Left ventricle myocardium superior (tissue), 1 donor: ENCODE measurements around the gene FAF2. TPM values are rescaled to one million over a fixed set of nuclear protein-coding genes. Genes with fewer than 3 reads are reported as not detected.

Source experiments
- ATAC-seq: fragments of 200-7000 bp; cut with Tn5 transposase; one replicate; pipeline ENCODE4 v1.9.1; 2020; ENCODE audit warnings: mild to moderate bottlenecking, moderate library complexity
- DNase-seq: peaks from one replicate; pipeline ENCODE4 v3.0.0-alpha.2; 2020
- intact Hi-C: fragments of 100-400 bp; cut with micrococcal nuclease; formaldehyde crosslinking; loops from one replicate; pipeline ENCODE4 v1.11.0; 2022
- total RNA-seq: library from RNA; stranded (reverse); fragmentation: NEBNext Ultra II Directional; extraction: Animal tissue kit (Norgen Biotek cat#: 25700); gene quantifications from one replicate; pipeline ENCODE4 v1.2.1, GENCODE V29; 2021
- donor health status: DM: no; HTN: yes; CAD: no; lungs with severe emphysema.

FAF2 gene
- total RNA-seq, 1 donor from 2014 or later: 16.2 TPM

GRCh38 chr5:176536902-176537553 is 88.8 kb downstream of the FAF2 start, which contains the start of gene RNF44:
Gene RNF44, minus strand, starts transcription at chr5:176537402. Its CDS starts 4,930 bp downstream, at chr5:176532472.
- DNase-seq (peak; percentile 99), ATAC-seq (peak; percentile 86)
- intact Hi-C loops: no loop called here

GRCh38 chr5:176537554-176538229 is 89.5 kb downstream of the FAF2 start:
- DNase-seq: peak; percentile 98
- intact Hi-C loops: no loop called here
- peak; percentile 85 for ATAC-seq

DNA sequence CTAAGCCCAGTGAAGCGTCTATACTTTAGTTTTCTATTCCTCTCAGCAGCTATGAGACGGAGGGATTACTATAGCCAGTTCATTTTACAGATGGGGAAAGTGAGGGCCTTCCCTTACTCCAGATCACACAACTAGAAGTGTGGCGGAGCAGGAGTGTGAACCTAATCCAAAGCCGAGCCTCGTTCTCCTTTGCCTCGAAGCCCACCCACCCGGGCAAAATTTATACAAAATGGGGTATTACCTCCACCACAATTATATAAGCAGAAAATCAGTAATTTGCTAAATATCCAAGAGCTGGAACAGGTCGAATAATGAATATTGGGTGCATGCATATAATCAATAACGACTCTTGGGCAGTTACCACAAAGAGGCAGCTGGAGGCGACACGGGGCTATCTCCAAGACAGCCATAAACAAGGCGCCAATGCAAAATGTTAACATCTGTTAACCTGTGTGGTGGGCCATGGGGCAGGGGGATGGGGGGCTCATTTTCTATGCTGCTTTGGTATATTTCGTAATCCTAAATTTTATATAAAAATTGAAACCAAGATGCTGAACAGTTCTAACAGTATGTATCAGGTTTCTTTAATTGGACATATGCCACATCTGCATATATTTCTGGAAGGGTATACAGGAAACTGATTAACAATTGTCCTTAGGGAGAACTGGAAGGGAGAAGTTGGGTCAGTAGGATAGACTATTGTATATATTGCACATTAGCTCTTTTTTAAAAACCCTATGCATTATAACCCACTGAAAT is 90.2 kb downstream of the FAF2 start:
- DNase-seq: no peak
- intact Hi-C loops: no loop called here
- ATAC-seq: no peak

DNA sequence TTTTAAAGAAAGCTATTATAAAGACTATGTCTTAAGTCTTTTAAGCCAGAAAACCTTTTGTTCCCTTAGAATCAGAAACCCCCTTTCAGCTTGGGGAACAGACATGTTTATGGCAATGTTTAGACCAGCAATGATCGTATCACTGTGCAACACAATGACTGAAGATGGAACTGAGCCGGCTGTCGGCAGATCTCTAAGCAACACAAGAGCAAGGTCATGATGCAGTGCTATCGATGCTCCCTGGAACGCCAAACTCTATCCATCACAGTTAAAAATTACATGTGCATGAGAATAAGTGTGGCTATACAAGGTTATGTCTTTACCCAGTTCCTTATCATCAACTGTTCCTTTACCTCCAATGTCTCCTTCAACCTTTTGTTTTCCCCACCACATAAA is 90.8 kb downstream of the FAF2 start:
- intact Hi-C loops: no loop called here
- ATAC-seq (no peak), DNase-seq (no peak)

- intact Hi-C loops: no loop called here
- ATAC-seq (no peak), DNase-seq (no peak)
Observed at GRCh38 chr5:176540476-176540899, 92.3 kb downstream of the FAF2 start.

- DNase-seq: no peak
- intact Hi-C loops: no loop called here
- no peak for ATAC-seq
Observed at GRCh38 chr5:176540956-176541337, 92.8 kb downstream of the FAF2 start.

- peak; percentile 73 for DNase-seq
- no peak for ATAC-seq
- intact Hi-C loops: no loop called here
Observed at GRCh38 chr5:176541338-176542134, 93.4 kb downstream of the FAF2 start.

DNA sequence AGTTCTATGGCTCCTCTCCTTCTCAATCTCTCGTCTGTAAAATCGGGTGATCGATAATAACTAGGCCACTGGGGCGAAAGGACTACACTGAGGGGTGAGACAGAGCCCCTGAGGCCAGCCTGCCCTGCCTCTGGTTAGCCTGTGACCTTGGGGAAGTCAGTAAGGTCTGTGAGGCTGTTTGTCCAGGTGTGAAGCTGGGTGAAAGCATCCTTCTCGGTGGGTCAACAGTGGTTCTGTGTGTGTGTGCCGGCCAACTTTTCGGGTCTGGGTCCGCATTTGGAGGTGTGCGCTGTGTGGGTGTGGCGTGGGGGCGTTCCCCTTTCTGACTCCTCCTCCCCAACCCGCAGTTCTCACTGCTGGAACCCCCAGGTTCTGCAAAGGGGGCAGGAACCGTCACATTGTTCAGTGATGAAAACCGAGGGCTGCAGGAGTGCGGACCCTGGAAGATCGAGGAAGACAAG is 94.0 kb downstream of the FAF2 start:
- intact Hi-C loops: no loop called here
- ATAC-seq: no peak
- DNase-seq: peak; percentile 52

- peak; percentile 55 for DNase-seq
- intact Hi-C loops: no loop called here
- peak; percentile 49 for ATAC-seq
Observed at GRCh38 chr5:176542596-176543427, 94.6 kb downstream of the FAF2 start.

- peak; percentile 90 for DNase-seq
- peak; percentile 91 for ATAC-seq
- intact Hi-C loops: no loop called here
Observed at GRCh38 chr5:176543428-176544182, 95.4 kb downstream of the FAF2 start.

DNA sequence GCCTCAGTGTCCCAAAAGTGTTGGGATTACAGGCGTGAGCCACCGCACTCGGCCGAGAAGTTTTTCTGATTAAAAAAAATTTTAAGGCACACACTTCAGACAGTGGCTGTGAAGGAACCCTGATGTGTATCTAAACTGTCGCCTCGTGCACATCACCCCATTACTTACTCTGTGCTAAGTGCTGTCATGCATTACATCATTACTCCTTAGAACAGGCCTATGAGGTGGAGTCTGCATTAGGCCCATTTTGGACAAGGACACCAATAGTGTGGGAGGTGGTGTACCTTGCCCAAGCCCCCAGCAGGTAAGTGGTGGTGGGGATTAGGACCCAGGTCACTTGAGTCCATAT is 97.2 kb downstream of the FAF2 start:
- no peak for ATAC-seq
- intact Hi-C loops: no loop called here

GRCh38 chr5:176545737-176546509 is 97.7 kb downstream of the FAF2 start:
- intact Hi-C loops: no loop called here
- ATAC-seq: no peak
- no peak for DNase-seq

More for the DNA sequence above, 97.2 kb downstream of the FAF2 start:
- DNase-seq: no peak

DNA sequence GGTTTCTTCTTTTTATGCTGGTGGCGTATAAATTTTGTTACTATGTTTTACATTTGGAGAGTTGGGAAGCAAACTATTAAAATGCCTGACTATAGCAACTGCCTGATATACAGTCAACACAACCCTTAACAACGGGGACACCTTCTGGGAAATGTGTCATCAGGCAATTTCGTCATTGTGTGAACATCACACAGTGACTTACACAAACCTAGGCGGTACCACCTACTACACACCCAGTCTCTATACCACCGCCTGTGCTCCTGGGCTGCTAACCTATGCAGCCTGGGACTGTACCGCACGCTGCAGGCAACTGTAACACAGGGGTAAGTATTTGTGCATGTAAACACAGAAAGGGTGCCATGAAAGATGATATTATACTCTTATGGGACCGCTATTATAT is 99.6 kb downstream of the FAF2 start:
- ATAC-seq (no peak), DNase-seq (no peak)
- intact Hi-C loops: no loop called here

DNA sequence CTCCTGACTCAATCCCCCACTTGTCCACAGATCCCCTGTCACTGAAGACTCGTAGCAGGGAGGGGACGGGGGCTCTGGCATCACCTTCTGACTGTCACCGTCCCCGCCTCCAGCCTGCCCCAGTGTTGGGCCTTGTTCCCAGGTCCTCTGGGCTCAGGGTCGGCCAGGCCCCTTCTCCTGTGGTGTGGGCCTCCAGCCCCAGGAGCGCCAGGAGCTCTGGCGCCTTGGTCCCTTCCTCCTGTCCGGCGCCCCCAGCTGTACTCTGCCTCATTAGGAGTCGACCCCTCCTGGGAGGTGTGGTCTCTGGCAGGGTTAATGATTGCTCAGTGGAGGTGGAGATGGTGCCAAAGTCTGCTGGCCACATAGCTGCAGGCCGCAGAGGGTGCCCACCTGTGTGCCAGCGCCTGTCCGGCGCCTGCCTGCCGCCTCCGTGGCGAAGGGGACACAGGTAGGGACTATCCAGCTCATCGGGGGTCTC is 100.8 kb downstream of the FAF2 start, which contains the start of gene CDHR2:
Gene CDHR2, plus strand, starts transcription at position 376 of the 478 bp plus-strand sequence. CDS start 16,011 bp downstream, outside the sequence.
- DNase-seq (no peak), ATAC-seq (no peak)
- intact Hi-C loops: no loop called here

DNA sequence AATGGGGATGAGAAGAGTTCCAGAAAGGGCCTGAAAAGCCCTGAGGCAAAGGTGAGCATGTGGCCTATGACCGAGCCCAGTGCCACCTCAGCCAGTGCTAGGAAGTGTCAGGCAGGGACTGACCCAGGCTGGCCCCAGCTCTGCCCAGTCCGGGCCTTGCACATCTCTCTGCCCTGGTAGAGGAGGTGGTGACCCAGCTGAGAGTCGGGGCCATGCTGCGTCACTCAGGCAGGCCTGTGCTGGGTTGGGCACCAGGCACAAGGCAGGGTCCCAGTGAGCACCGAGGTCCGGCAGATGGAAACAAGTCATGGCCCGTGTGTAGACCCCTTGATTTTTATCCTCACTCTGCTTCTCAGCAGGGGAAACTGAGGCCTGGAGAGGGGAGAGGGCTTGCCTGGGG is 101.7 kb downstream of the FAF2 start:
- ATAC-seq: no peak
- no peak for DNase-seq
- intact Hi-C loops: no loop called here

DNA sequence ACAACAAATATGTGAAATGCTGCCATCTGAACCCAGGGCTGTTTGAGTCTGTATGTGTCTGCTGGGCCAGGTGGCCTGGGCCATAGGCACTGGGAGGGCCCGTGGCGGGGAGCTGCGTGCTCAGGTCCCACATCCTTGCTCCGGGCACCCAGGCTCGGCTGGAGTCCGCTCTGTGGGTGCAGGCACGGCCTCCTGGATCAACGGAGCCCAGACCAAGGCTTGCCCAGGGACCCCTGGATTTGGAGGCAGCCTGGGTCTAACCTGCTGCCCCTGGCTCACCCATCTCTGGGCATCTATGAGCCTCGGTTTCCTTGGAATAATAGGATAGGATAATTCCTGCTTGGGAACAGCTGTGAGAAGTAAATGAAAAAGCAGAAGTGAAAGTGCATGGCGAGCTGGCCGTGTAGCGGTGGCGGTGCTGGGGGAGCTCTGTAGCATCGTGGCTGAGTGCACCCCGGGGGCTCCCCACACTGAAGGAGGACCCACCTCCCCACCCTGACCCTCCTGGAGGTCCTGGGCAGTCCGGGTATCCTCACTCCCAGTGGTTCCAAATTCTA is 102.2 kb downstream of the FAF2 start:
- no peak for DNase-seq
- intact Hi-C loops: no loop called here
- ATAC-seq: no peak
